ENCODE data around the gene NDST1. TPM values are rescaled to one million over a fixed set of nuclear protein-coding genes. Genes with fewer than 3 reads are reported as not detected.
A peak's percentile ranks its signal among the peaks of the same experiment; 100 is the strongest.

The NDST1 gene
- polyA plus RNA-seq, 2 of the 4 experiments (the other 2 are of a cell fraction): 24.4 to 50.8 TPM

GRCh38 chr5:150605546-150605945 lies 97.6 kb downstream of the NDST1 start:
- POLR2A ChIA-PET: no interaction called here
- CTCF ChIA-PET: interaction anchor here (0.9 kb wide), 1 partner anchor 45 kb away, joined by 3 read pairs; no protein-coding TSS in a partner anchor
- H3K4me3 ChIP-seq: no peak overlapping the region
- FAIRE-seq: no peak
- 40% methylated on average over 6 of the region's 6 CpGs for WGBS (ENCODE audit: missing lambda C conversion rate)
- peak overlapping the region; percentile 36; the same call in 2 of the 3 replicates for H3K4me2 ChIP-seq
- no peaks in the 10 kb centered on the region for H3K9me3 ChIP-seq
- peak in 1 of 2 experiments; percentile 19 for DNase-seq (ENCODE audit: low read depth in 1 of 2, low spot score in 1 of 2)
- TF ChIP-seq HDAC2 (IDR thresholded peaks at IDR 0.05): no peak
- TF ChIP-seq EP300 (IDR thresholded peaks at IDR 0.05): no peak
- TF ChIP-seq ZNF302 (CRISPR knock-in tag; IDR thresholded peaks at IDR 0.05): no peak
- no peak for TF ChIP-seq EHF (CRISPR knock-in tag; IDR thresholded peaks at IDR 0.05)
- TF ChIP-seq MYC (IDR thresholded peaks at IDR 0.05; ENCODE audit: borderline replicate concordance, low read length): no peak
- no peak for TF ChIP-seq SREBF2 (IDR thresholded peaks at IDR 0.05)
- no peak for TF ChIP-seq MAZ (IDR thresholded peaks at IDR 0.05; ENCODE audit: borderline replicate concordance, low read depth, low read length)
- TF ChIP-seq ZFP36 (IDR thresholded peaks at IDR 0.05; ENCODE audit: borderline replicate concordance, partially characterized antibody): no peak
- no peak for TF ChIP-seq HOXB5 (CRISPR knock-in tag; IDR thresholded peaks at IDR 0.05)
- no peak for TF ChIP-seq HOXA7 (CRISPR knock-in tag; IDR thresholded peaks at IDR 0.05)
- no peak for TF ChIP-seq HEYL (CRISPR knock-in tag; IDR thresholded peaks at IDR 0.05)
- TF ChIP-seq FOXS1 (CRISPR knock-in tag; IDR thresholded peaks at IDR 0.05): no peak
- no peak for TF ChIP-seq POLR2AphosphoS2 (conservative IDR thresholded peaks at IDR 0.05; ENCODE audit: low read length)
- peak in 1 of 2 experiments; percentile 30; a peak in 1 of 6 replicates for ATAC-seq
- H3K27ac ChIP-seq: peak overlapping the region in 1 of 2 experiments; percentile 61; a peak in 4 of 6 replicates
- peaks cover 21% of the 10 kb centered on the region for H3K4me1 ChIP-seq

- TF ChIP-seq PHF8 (IDR thresholded peaks at IDR 0.05; ENCODE audit: borderline replicate concordance, low read depth) (no peak), ZSCAN20 (CRISPR knock-in tag; IDR thresholded peaks at IDR 0.05) (no peak), CBX2 (IDR thresholded peaks at IDR 0.05; ENCODE audit: borderline replicate concordance, low read depth) (no peak), ATOH8 (CRISPR knock-in tag; IDR thresholded peaks at IDR 0.05; ENCODE audit: low read depth) (no peak), EP300 (IDR thresholded peaks at IDR 0.05) (no peak), CEBPB (IDR thresholded peaks at IDR 0.05) (no peak), ESRRA (IDR thresholded peaks at IDR 0.05; ENCODE audit: borderline replicate concordance, low read length) (no peak), HOXA7 (CRISPR knock-in tag; IDR thresholded peaks at IDR 0.05) (no peak), ZC3H11A (IDR thresholded peaks at IDR 0.05) (no peak), CHD4 (IDR thresholded peaks at IDR 0.05; ENCODE audit: borderline replicate concordance) (no peak), POLR2A (IDR thresholded peaks at IDR 0.05; ENCODE audit: low read length) (no peak), HDAC2 (IDR thresholded peaks at IDR 0.05) (no peak), E2F6 (IDR thresholded peaks at IDR 0.05; ENCODE audit: borderline replicate concordance, low read depth) (no peak), BCL3 (IDR thresholded peaks at IDR 0.05) (no peak), HEYL (CRISPR knock-in tag; IDR thresholded peaks at IDR 0.05) (no peak), KDM5A (IDR thresholded peaks at IDR 0.05) (no peak), TFCP2L1 (CRISPR knock-in tag; IDR thresholded peaks at IDR 0.05) (no peak), EHMT2 (IDR thresholded peaks at IDR 0.05; ENCODE audit: low read depth) (no peak)
- no peak for DNase-seq (ENCODE audit: low read depth in 1 of 2, low spot score in 1 of 2)
- Histone ChIP-seq H3K4me3 (no peak overlapping the region), H3K9me3 (no peaks in the 10 kb centered on the region), H3K4me1 (peaks cover 19% of the 10 kb centered on the region), H3K4me2 (no peak overlapping the region), H3K27ac (peak overlapping the region in 1 of 2 experiments; percentile 36; a peak in 3 of 6 replicates)
- no peak for FAIRE-seq
- 75% methylated on average over 9 of the region's 9 CpGs for WGBS (ENCODE audit: missing lambda C conversion rate)
- ChIA-PET POLR2A (no interaction called here), CTCF (interaction anchor here (0.9 kb wide), 1 partner anchor 46 kb away, joined by 3 read pairs; no protein-coding TSS in a partner anchor)
- ATAC-seq: peak in 1 of 2 experiments; percentile 9; a peak in 2 of 6 replicates
These were observed 98.5 kb downstream of the NDST1 start for GRCh38 chr5:150606476-150606875.
